ENCODE data around the gene ZAP70. TPM values are rescaled to one million over a fixed set of nuclear protein-coding genes. Genes with fewer than 3 reads are reported as not detected.

ZAP70 gene
- total and polyA plus RNA-seq, 2 of the 13 experiments (the other 11 are each of a cell fraction or from before 2014, with no cell fraction given): 0.51 to 4.0 TPM

GRCh38 chr2:97706708-97707345, 6.5 kb upstream of the ZAP70 start:
- Histone ChIP-seq H3K4me1 (ENCODE audit: insufficient read depth, low read length) (peaks cover 10% of the 10 kb centered on the region), H3K27me3 (ENCODE audit: control insufficient read depth in 1 of 2, insufficient read depth in 2 of 2, low read length in 2 of 2) (peaks cover 4 to 12% of the 10 kb centered on the region in 2 experiments; a peak in 4 of 5 replicates), H4K20me1 (ENCODE audit: insufficient read depth, low read length) (no peaks in the 10 kb centered on the region), H3K27ac (ENCODE audit: extremely low read length, insufficient read depth, low read length) (no peak overlapping the region), H3K36me3 (replicated peaks in 1 of 2; ENCODE audit: control insufficient read depth in 1 of 2, insufficient read depth in 2 of 2, low read length in 2 of 2) (no peaks in the 10 kb centered on the region), H3K79me2 (ENCODE audit: insufficient read depth, low read length) (no peaks in the 10 kb centered on the region), H2AFZ (ENCODE audit: low read length) (no peak overlapping the region), H3K9me3 (ENCODE audit: low read length) (no peaks in the 10 kb centered on the region), H3K4me3 (replicated peaks in 1 of 3; ENCODE audit: insufficient read depth in 1 of 3, low read depth in 2 of 3, low read length in 3 of 3) (no peak overlapping the region), H3K4me2 (ENCODE audit: low read depth, low read length) (no peak overlapping the region), H3K9ac (ENCODE audit: insufficient read depth, low read depth, low read length) (no peak overlapping the region)
- DNase-seq (ENCODE audit: low spot score): no peak
- intact Hi-C loops (cut with micrococcal nuclease; ENCODE audit: unreplicated experiment): no loop called here
- no peak for FAIRE-seq
- ChIA-PET CTCF (ENCODE audit: low intra/inter-chr PET ratio, low total read pairs) (no interaction called here), POLR2A (no interaction called here)
- in situ Hi-C loops (cut with HindIII; ENCODE audit: extremely low pct_ligation_motif_present, low pct_unique_long_range_greater_than_20kb): loop anchor here (10.0 kb wide), 1 partner anchor 678 kb away; no protein-coding TSS in a partner anchor
- no TSS peak for BruUV-seq (replicated peaks)
- ATAC-seq: no peak
- TF ChIP-seq ZBTB7A (CRISPR knock-in tag; IDR thresholded peaks at IDR 0.05) (no peak), NRL (CRISPR knock-in tag; IDR thresholded peaks at IDR 0.05; ENCODE audit: borderline replicate concordance) (no peak), ZBTB49 (CRISPR knock-in tag; IDR thresholded peaks at IDR 0.05; ENCODE audit: borderline replicate concordance) (no peak), MEF2D (CRISPR knock-in tag; IDR thresholded peaks at IDR 0.05) (no peak), ZNF546 (CRISPR knock-in tag; conservative IDR thresholded peaks at IDR 0.05) (no peak)
- 53% methylated on average over 11 of the region's 11 CpGs for whole genome bisulfite sequencing (ENCODE audit: low lambda C conversion rate)
